Right lobe of liver (tissue), 6 donors: ENCODE data around the gene ERN1. TPM values are rescaled to one million over a fixed set of nuclear protein-coding genes. Genes with fewer than 3 reads are reported as not detected.
A peak's percentile ranks its signal among the peaks of the same experiment; 100 is the strongest.

ENCODE experiments used
- ATAC-seq, 4 donors: fragments of 200-7000 bp; cut with Tn5 transposase; one replicate each; pipeline ENCODE4 v1.9.1; 2020; ENCODE audit warnings: mild to moderate bottlenecking in 4 of 4, moderate library complexity in 4 of 4
- DNase-seq, 3 donors: peaks; one replicate each; pipeline ENCODE4 v3.0.0-alpha.2; 2020
- H3K27ac ChIP-seq, 3 donors: fragments of 200-600 bp; one replicate each; pipeline ENCODE4 v1.8.0; 2022
- H3K27me3 ChIP-seq, 2 donors: fragments of 200-600 bp; one replicate each; pipeline ENCODE4 v1.8.0; 2022
- H3K36me3 ChIP-seq, 4 donors: fragments of 200-600 bp; sonication (generic) in 1 of 4; one replicate each; pipeline versions ENCODE4 v1.5.1 to v1.8.0; 2017 to 2022; ENCODE audit warnings: control low read depth in 1 of 4
- H3K4me1 ChIP-seq, 4 donors: fragments of 200-600 bp; sonication (generic) in 1 of 4; one replicate each; pipeline versions ENCODE4 v1.5.1 to v1.8.0; 2017 to 2022; ENCODE audit warnings: control low read depth in 1 of 4
- H3K4me3 ChIP-seq, 3 donors: fragments of 200-600 bp; one replicate each; pipeline ENCODE4 v1.8.0; 2022
- H3K9me3 ChIP-seq, 4 donors: fragments of 200-600 bp; sonication (generic) in 1 of 4; one replicate each; pipeline versions ENCODE4 v1.5.1 to v1.8.0; 2017 to 2022; ENCODE audit warnings: control low read depth in 1 of 4
- CTCF ChIP-seq, 4 donors: fragments of 200-600 bp in 3 of 4; fragments of 450-650 bp in 1 of 4; IDR thresholded peaks; one replicate each; pipeline versions ENCODE4 v1.5.1 to v1.8.0; 2016 to 2022; ENCODE audit warnings: antibody characterized with exemption in 4 of 4, mild to moderate bottlenecking in 2 of 4
- POLR2A ChIP-seq: fragments of 450-650 bp; IDR thresholded peaks from one replicate; pipeline ENCODE4 v1.6.1; 2017; ENCODE audit warnings: antibody characterized with exemption, mild to moderate bottlenecking
- WGBS: methylation state at CpG from one replicate; pipeline ENCODE4 v1.1.6; 2018; ENCODE audit warnings: low coverage, low lambda C conversion rate; ENCODE audit not compliant: insufficient coverage; ENCODE audit errors: missing lambda C conversion rate; 5-methylcytosine and 5-hydroxymethylcytosine counted together
- intact Hi-C, 2 donors: fragments of 100-400 bp; cut with DNase I; formaldehyde crosslinking; loops; one replicate each; pipeline versions ENCODE4 v1.11.2 to v1.14.1; 2022
- total RNA-seq, 6 experiments: library from RNA; depleted of rRNA in 2 of 6; stranded (reverse); fragments of >200 nt in 2 of 6; fragmentation: NEBNext Ultra II Directional in 3 of 6; extraction: Animal tissue kit (Norgen Biotek cat#: 25700) in 3 of 6; gene quantifications; one replicate each; pipeline versions ENCODE4 v1.1.0 to v1.2.4, GENCODE V29; 2016 to 2023
- donor health status: DM: no; HTN: yes; CAD: no.
- donor health status: DM: no; HTN: no; CAD: no.
- donor health status: DM: no; HTN: no; CAD: no.
- donor health status: DM: no; HTN: yes; CAD: no.
- donor health status: DM: no; HTN: yes; CAD: no.

ERN1 gene
- total RNA-seq, 6 experiments from 2014 or later: 22.7 to 47.6 (median 28.7) TPM

GRCh38 chr17:64077379-64077778, 52.6 kb downstream of the ERN1 start:
- intact Hi-C loops: no loop called here
- ATAC-seq: no peak

GRCh38 chr17:64075913-64076312, 54.0 kb downstream of the ERN1 start:
- DNase-seq (peak in 1 of 3 donors; percentile 44), ATAC-seq (no peak)
- H3K36me3 ChIP-seq: peaks cover 0 to 28% (median 7%) of the 10 kb centered on the region in 4 donors
- TF ChIP-seq POLR2A (no peak), CTCF (IDR thresholded peaks at IDR 0.05) (no peak)
- H3K27me3 ChIP-seq: no peaks in the 10 kb centered on the region
- H3K27ac ChIP-seq: peak overlapping the region; percentile 63 to 85 (median 83)
- no peaks in the 10 kb centered on the region for H3K9me3 ChIP-seq
- H3K4me1 ChIP-seq: peaks cover 0 to 44% (median 16%) of the 10 kb centered on the region in 4 donors
- WGBS: 47% methylated on average over 3 of the region's 3 CpGs
- intact Hi-C loops: no loop called here
- no peak overlapping the region for H3K4me3 ChIP-seq

More at GRCh38 chr17:64077379-64077778, 52.6 kb downstream of the ERN1 start:
- Histone ChIP-seq H3K9me3 (no peaks in the 10 kb centered on the region), H3K4me3 (no peak overlapping the region), H3K36me3 (peaks cover 0 to 17% (median 0%) of the 10 kb centered on the region in 4 donors), H3K27me3 (no peaks in the 10 kb centered on the region), H3K4me1 (peaks cover 0 to 59% (median 22%) of the 10 kb centered on the region in 4 donors), H3K27ac (peak overlapping the region; percentile 41 to 85 (median 63))
- peak in 1 of 3 donors; percentile 51 for DNase-seq
- WGBS: 70% methylated on average over 11 of the region's 11 CpGs
- TF ChIP-seq POLR2A (no peak), CTCF (IDR thresholded peaks at IDR 0.05) (no peak)

GRCh38 chr17:64074704-64075426, 55.1 kb downstream of the ERN1 start:
- 30% methylated on average over 6 of the region's 6 CpGs for whole genome bisulfite sequencing
- intact Hi-C loops: no loop called here
- H3K36me3 ChIP-seq: peaks cover 0 to 39% (median 16%) of the 10 kb centered on the region in 4 donors

More at GRCh38 chr17:64074704-64075426, 55.1 kb downstream of the ERN1 start:
- H3K9me3 ChIP-seq: no peaks in the 10 kb centered on the region
- no peaks in the 10 kb centered on the region for H3K27me3 ChIP-seq
- peak in 2 of 3 donors; percentile 54 to 75 for DNase-seq
- H3K4me3 ChIP-seq: peak overlapping the region in 1 of 3 donors; percentile 3
- peak overlapping the region; percentile 63 to 85 (median 83) for H3K27ac ChIP-seq
- no peak for TF ChIP-seq CTCF (IDR thresholded peaks at IDR 0.05)
- TF ChIP-seq POLR2A: no peak
- ATAC-seq: peak; percentile 77 to 87 (median 82)
- peaks cover 0 to 34% (median 12%) of the 10 kb centered on the region in 4 donors for H3K4me1 ChIP-seq
